GM18858 (cell line): ENCODE data around the gene USH2A.

Source experiments
- ATAC-seq: cut with Tn5 transposase; IDR thresholded peaks from one replicate; pipeline ENCODE4 v1.9.1; 2021; ENCODE audit not compliant: unreplicated experiment

The USH2A gene

DNA sequence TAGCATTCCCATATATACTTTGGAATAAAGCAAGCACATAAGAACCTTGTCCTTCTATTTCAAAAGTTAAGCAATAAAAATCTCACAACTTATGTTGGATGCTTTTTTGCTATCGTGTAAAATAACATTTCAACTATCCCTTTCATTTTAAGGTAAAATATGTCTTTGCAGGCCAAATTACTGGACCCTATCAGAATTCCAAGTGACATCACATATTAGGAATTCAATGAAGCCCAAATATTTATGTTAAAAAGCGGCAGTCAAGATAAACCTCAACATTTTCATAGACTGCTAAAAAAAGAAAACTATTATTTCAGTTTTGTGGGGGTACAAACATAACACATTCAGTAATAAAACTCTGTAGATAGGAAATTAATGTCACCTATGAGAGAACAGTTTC lies 604.1 kb downstream of the USH2A start:
- ATAC-seq, result no peak

DNA sequence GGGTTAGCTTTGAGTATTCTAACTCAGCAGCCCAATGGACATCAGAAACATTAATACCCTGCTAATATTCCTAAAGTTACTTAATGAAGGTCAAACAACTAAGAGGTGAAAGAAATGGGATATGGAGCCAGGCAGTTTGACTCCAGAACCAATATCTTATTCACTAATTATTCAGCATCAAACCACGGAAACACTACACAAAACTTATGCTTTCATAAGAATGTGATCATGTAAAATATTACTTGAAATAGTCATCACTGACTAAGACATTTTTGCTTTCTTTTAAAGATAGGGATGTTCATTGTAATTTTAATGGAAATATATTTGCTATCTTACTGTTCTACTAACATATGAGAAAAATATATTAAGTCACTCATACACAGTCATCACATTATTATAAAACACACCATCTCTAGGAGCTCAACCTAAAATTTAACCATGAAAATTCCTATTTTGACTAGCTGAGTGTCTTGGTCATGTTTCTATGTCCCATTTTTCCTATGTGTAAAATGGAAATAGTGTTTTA lies 615.3 kb downstream of the USH2A start:
- ATAC-seq, result no peak

DNA sequence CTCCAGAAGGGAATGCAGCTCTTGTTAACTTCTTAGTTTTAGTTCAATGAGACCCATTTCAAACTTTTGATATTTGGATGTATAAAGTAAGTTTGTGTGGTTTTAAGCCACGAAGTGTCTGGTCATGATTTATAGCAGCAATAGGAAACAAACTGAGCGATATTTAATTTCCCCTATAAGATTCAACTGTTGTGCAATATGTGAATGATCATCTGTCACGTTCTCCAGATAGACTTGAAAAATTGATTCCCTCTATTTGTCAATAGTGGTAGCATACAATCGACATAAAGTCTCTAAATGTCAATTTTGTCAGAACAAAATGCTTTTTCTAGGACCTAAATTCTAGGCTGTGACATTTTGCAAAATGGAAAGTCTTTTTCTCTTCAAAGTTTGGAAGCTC lies 616.0 kb downstream of the USH2A start:
- ATAC-seq, result no peak

DNA sequence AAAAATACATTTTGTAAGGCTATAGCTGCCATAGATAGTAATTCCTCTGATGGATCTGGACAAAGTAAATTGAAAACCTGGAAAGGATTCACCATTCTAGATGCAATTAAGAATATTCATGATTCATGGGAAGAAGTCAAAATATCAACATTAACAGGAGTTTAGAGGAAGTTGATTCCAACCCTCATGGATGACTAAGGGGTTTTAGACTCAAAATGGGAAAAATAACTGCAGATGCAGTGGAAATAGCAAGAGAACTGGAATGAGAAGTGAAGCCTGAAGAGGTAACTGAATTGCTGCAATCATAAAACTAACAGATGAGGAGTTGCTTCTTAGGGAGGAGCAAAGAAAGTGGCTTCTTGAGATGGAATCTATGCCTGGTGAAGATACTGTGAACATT lies 625.4 kb downstream of the USH2A start:
- ATAC-seq, result no peak

DNA sequence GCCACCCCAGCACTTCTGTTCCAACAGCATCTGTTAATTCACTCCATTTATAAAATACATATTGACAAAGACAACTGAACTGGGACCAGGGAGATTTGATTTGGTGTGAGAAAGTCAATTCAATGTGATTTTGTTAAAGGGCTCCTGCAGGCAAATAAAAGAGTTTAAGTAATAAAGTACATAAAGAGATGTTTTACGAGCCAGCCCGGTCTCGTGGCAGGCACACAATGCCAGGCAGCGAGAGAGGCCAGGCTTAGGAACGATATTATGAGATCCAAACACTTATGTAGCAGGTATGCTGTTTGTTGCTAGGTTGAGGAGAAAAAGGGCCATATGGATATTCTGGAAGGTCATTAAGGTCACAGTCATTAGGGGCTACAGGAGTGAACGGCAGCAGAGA lies 629.1 kb downstream of the USH2A start:
- no peak for ATAC-seq

DNA sequence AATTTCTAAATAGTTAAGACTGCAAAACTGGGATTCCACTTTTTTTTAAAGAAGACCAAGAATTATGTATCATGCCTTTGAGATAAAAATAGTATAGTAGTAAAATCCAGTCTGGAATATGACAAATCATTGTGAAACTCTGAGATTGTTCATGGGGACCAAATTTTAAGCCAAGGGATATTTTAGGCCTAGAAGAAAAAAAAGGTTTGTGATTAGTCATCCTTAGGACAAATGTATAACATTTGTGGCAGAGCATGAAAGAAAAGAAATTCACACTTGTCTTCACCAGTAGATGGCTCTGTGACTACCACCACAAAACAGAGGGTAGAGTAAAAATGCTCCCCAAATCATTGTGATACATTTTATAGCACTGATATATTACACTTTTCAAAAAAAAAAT lies 630.1 kb downstream of the USH2A start:
- ATAC-seq, result no peak

DNA sequence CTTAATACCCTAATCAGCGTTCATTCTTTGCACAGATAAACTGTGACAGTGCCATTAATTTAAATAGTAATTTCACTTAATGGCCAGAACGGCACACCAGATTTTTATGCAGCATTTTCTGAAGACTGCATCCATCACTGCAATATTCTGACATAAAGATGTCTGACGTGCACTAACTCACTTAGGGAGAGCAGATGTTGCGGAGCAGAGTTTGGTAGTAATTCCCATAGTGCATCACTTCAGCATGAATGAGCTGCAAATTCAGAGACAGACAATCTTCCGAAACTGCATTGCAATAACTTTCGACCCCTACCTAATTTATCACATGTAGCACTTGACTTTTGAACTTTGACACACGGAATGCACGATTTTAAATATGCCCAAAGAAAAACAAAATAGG lies 630.8 kb downstream of the USH2A start:
- no peak for ATAC-seq

DNA sequence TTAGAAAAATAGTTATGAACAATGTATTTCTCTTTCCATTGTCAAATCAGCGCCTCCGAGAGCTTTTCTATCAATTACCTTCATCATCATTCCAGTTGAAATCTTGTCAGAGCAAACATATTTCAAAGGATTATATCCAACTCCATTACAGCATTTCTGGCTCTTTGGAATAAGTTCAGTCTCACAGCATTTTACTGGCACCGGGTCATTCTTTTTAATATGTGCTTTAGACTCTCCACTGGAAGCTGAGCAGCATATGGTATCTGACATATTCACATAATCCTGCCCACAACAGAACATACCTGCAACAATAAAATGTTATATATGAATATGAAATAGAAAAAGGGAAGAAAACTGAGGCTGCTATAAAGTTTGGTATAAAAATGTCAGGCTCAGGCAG lies 633.3 kb downstream of the USH2A start:
- no peak for ATAC-seq

DNA sequence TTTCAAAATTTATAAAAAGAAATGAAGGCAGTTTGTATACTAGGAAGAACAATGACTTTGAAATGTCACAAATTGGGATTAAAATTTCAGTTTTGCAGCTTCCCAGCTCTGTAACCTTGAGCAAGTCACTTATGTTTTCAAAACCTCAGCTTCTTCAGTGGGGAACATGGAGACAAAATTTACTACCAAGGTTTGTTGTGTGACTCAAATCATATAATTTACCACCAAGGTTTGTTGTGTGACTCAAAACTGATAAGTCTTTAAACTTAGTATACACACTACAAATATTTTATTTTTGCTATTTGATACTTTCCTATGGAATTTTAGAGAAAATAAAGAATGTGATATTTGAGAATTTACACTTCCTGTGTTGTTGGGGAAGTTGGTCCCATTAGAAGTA lies 636.3 kb downstream of the USH2A start:
- ATAC-seq, result no peak

DNA sequence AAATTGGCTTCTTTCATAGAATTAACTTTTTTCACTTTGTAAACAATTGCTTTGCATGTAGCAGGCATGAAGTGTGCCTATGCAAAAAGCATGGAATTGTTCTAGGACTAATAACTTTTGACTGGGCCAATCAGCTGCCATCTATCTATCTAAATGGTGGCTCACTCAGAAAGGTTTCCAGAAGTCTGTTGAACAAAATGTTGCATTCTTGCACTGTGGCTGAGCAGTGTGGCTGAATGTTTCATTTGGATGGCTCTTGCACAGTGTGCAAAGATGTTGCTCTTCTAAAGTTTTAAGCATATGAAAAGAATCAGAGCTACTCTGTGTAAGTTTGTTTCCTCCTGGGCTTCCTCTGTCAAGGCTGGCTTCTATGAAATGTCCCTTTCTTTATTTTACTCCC lies 642.6 kb downstream of the USH2A start:
- ATAC-seq, result no peak

DNA sequence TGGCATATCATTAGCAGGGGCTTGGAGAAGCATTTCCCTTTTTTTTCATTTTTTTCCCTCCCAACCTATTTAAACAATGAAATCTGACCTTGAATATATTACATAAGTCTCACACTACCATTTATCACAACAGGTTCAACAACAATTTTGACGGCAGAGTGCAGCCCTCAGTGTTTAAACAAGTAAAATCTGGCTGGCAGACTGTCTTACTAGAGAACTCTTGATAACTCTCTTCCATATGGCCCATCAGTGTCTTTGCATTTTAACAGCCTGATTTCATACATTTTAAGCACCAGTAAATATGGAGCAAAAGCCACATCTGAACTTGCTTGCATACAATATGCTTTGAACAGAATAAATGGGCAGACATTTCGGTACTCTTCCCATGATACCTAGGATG lies 643.1 kb downstream of the USH2A start:
- no peak for ATAC-seq

DNA sequence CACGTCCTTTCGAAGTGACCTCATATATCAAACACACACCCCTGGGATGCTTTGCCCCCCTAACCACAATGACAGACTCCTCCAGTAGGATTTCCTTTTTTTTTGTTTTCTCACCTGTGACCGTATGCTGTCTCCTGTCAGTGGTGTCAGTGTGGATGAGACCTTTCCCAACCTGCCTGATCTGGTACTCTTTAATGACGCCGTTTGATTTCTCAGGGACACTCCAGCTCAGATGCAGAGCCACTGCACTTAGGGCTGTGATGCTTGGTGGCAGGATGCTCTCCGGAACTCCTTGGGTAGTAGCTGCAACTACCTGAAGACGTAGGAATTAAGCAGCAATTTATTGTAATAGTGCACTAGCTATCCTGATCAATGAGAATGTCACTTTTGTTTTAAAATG lies 643.5 kb downstream of the USH2A start:
- ATAC-seq, result no peak

DNA sequence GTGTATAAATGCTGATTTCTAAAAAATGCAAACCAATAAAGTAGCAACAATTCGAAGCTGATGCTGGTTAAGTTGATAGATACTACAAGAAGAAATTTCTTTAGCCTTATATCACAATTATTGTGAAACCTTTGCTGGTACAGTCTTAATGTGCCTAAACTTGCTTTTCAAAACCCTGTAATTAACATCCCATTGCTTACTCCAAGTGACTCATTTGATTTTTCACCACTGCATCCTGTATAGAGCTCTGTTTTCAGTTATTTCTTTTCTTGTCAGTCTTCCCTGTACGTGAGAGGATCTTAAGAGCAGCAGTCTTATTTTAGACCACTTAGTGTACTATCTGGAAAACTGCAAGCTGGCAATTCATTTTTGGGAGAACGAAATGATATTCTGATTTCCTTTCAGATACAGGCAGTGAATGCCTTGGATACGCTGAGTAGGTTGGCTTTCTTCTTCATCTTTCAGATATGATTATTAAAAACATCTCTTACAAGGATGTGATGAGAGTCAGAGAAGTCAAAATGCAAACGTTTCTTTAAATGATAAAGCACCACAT lies 645.8 kb downstream of the USH2A start:
- ATAC-seq, result no peak

DNA sequence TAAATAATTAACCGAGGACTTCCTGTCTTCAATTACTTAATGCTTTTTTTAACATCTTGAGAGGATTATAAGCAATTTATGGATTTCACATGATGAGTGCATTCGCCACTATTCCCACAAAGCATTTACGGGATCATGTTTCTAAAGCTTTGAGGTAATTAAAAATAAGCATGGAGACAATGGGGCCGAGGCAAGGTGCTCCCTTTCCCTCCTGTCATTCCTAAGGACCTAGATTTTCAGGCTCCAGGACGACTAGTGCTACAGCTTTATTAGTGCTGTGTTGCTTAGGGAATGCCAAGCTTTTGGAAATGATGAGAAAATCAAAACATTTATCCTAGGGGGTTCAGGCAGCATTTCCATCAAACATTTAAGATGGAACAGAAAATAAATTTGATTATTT lies 646.9 kb downstream of the USH2A start:
- no peak for ATAC-seq

DNA sequence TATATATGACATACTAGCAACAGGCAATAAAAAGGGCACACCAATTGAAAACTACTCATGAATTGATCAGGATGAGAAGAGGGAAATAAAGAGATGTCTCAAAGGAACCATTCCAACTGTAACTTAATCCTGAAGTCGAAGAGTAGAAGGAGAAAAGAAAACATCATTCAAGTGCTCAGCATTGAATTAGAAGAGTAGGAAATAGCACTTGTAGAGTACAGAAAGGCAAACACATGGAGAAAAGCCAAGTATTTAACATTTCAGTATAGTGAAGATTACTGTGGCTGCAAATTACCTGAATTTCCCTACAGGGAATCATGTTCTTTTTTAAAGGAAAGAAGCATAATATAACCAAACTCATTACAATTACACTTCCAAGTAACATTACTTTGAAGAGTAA lies 651.1 kb downstream of the USH2A start:
- ATAC-seq, result no peak

DNA sequence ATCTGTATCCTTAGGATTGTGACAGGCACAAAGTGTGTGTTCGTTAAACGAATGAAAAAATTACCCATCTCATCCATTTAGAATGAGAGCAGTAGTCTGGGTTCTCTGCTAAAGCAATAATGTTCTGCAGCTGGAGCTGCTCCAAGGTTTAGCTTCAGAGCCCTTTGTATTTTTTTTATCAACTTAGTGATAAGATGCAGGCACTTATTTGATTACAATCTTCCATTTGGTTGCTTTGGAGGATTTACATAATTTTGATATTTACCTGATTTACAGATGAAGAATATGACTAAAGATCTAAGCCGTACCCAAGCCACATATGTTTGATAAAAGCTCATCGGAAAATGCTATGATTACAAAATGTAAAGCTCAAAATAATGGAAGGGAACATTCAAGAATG lies 654.9 kb downstream of the USH2A start:
- no peak for ATAC-seq

DNA sequence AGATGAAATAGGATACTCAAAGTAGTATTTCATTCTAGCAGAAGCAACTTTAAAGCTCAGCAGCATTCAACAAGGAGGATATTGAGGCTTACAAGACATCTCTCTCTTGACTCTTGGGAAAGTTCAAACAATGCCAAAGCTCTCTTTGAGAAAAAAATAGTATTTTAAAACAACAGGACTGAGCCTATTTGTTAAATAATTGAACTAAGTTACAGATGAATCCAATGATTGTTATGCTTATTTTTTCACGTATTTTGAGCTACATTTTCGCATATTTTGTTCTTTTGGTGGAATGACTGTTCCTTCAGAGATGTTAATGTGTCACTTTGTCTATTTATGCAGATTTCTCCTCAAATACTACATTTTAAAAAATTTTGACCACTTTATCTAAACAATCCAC lies 655.5 kb downstream of the USH2A start:
- ATAC-seq, result no peak

DNA sequence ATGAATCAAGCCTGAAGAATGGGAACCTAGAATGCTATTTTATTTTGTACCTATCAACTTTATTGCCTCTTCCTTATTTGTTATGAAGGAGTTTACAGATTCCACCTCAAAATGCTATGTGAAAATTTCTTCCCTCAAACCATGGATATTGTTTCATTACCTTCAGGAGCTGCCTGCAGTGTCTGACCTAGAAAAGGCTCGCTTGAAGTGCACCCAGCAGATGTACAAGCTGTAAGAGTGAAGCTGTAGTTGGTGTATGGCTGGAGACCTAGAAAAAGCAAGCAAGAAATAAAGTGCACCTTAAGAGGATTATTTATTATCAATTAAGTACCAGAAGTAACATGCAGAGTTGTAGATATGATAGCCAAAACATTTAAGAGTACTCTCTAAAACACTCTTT lies 656.7 kb downstream of the USH2A start:
- ATAC-seq, result no peak

DNA sequence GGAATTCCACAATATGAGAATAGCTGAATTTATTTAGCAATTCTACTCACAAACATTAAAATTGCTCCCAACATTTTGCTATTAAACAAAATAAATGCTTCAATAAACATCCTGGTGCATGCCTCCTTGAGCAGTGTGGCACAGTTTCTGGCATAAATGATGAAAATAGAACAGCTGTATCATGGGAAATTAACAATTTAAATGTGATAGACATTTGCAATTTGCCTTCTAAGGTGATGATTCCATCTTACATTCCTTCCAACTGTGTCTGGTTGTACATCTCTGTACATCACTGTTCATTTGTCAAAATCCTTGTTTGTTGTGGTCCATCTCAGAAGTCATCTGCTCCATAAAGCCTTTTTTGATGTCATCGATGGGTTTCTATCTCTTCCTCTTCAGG lies 657.4 kb downstream of the USH2A start:
- no peak for ATAC-seq

DNA sequence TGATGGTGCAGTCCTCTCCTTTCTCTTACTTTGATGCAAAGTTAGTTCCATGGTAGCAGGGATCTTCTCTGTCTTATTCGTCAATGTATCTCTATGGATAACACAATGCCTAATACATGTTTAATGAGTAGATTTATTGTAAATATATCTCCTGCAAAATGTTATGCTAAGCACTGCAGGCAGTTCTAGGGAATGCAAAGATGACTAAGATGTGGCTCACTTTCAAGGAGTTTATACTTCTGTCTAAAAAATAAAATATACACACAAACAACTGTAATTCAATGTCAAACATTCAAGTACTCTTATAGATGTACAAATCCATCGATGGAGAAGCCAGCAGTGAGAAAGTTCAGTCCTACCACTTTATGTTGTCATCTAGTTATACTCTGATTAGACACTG lies 661.8 kb downstream of the USH2A start:
- no peak for ATAC-seq

DNA sequence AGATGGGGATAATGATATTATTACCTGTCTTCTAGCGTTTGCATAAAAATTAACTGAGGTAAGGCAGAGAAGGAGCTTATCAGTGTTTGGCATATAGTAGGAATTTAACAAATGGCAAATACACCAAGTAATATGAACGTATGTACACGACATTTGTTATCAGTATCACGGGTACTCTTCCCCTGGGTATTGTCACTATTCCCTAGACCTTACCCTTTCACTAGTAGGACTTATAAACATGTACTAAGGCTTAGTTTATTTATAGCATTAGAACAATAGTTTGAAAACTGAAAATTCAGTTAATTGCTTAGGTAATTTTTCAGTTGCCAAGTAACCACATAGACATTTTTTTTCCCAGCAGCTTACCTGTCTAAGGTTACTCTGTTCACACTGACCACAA lies 669.1 kb downstream of the USH2A start:
- no peak for ATAC-seq

DNA sequence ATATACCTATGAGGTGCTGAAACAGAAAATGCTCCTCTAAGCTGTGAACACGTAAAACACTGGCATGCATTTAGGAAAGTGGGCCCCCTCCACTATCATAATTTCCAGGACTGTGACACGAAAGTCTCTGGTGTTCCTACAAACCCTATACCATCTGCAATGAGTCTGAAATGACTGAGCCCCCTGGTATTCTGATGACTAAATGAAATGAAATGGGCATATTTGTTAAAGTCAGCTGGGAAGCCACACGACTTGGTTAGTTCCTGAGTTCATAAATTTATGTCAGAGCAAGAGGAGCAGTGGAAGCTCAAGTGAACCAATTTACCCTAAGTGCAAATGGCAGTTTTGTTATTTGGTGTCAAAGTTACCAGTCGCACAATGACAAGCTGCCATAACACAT lies 673.8 kb downstream of the USH2A start:
- no peak for ATAC-seq

DNA sequence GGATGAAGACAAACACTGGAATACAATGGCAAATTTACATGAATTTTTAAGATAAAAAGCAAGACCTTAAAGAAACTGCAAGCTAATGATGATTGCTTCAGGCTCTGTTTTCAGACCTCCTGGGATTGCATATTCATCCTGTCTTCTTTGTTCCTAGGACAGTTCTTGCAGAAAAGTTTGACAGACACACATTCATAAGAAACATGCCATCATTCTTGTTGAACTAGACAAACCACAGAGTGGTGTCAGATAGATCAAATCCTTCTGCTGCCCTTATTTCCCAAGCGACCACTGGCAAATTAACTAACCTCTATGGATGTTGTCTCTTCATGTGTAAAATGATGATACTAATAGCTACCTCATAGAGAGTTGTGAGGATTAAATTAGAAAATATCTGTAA lies 674.8 kb downstream of the USH2A start:
- no peak for ATAC-seq

DNA sequence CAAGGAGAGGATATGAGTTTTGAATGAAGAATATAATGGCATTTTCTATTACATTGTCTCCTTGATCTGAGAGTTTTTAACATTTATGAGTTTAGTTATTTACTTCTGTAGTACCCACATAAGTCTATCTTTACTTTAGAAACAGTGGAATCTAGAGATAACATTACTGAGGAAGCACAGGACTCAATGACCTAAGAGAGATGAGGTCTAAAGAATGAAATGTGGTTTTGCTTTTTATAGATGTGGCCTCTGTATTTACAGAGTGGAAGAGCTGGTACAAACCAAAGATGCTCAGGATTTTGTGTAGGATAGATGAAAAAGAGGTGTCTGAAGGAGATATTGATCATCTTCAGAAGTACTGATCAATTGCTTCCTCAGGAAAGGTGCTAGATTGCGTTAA lies 678.8 kb downstream of the USH2A start:
- no peak for ATAC-seq
